ENCODE data around the gene OR4B1. TPM values are rescaled to one million over a fixed set of nuclear protein-coding genes. Genes with fewer than 3 reads are reported as not detected.

Gene OR4B1, protein sequence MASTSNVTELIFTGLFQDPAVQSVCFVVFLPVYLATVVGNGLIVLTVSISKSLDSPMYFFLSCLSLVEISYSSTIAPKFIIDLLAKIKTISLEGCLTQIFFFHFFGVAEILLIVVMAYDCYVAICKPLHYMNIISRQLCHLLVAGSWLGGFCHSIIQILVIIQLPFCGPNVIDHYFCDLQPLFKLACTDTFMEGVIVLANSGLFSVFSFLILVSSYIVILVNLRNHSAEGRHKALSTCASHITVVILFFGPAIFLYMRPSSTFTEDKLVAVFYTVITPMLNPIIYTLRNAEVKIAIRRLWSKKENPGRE
- total RNA-seq, result not detected

DNA sequence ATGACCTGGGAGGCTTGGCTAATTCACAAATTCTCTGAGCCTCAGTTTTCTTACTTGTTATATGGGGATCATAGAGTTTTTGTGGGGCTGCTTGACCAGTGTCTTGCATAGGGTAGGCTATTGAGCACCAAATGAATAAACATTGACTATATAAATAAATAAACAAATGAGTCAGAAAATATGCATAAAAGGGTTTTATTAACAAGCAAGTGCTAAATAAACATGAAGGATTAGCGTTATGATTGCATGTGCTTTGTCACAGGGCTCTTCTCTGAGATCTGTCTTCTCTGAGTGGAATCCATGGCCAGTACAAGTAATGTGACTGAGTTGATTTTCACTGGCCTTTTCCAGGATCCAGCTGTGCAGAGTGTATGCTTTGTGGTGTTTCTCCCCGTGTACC lies at the start of gene OR4B1:
Gene OR4B1 (plus strand): TSS at position 301 of the 400 bp plus-strand sequence. CDS start 0 bp downstream, at position 301.
- no peaks in the 10 kb centered on the region for H3K36me3 ChIP-seq
- TF ChIP-seq, protein P1, sequence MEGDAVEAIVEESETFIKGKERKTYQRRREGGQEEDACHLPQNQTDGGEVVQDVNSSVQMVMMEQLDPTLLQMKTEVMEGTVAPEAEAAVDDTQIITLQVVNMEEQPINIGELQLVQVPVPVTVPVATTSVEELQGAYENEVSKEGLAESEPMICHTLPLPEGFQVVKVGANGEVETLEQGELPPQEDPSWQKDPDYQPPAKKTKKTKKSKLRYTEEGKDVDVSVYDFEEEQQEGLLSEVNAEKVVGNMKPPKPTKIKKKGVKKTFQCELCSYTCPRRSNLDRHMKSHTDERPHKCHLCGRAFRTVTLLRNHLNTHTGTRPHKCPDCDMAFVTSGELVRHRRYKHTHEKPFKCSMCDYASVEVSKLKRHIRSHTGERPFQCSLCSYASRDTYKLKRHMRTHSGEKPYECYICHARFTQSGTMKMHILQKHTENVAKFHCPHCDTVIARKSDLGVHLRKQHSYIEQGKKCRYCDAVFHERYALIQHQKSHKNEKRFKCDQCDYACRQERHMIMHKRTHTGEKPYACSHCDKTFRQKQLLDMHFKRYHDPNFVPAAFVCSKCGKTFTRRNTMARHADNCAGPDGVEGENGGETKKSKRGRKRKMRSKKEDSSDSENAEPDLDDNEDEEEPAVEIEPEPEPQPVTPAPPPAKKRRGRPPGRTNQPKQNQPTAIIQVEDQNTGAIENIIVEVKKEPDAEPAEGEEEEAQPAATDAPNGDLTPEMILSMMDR (IDR thresholded peaks at IDR 0.05), result no peak
- TF ChIP-seq EP300 (IDR thresholded peaks at IDR 0.05) (no peak), POLR2AphosphoS5 (IDR thresholded peaks at IDR 0.05) (no peak), POLR2A (IDR thresholded peaks at IDR 0.05) (no peak)

DNA sequence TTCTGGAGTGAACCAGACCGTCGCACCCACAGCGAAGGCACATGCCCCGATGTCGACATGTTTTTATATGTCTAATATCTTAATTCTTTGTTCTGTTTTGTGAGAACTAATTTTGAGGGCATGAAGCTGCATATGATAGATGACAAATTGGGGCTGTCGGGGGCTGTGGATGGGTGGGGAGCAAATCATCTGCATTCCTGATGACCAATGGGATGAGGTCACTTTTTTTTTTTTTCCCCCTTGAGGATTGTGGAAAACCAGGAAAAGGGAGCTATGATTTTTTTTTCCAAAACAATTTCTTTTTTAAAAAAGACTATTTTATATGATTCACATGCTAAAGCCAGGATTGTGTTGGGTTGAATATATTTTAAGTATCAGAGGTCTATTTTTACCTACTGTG lies 49.2 kb upstream of the OR4B1 start:
- TF ChIP-seq POLR2AphosphoS5 (IDR thresholded peaks at IDR 0.05) (no peak), EP300 (IDR thresholded peaks at IDR 0.05) (no peak), POLR2A (IDR thresholded peaks at IDR 0.05) (no peak)
- TF ChIP-seq, protein P1 (IDR thresholded peaks at IDR 0.05), result no peak
- Histone ChIP-seq H3K9me3 (no peaks in the 10 kb centered on the region), H3K27ac (no peak overlapping the region), H3K27me3 (no peaks in the 10 kb centered on the region), H3K4me1 (peaks cover 9 to 24% (median 20%) of the 10 kb centered on the region in 4 donors), H3K4me3 (no peak overlapping the region), H3K36me3 (peaks cover 3 to 58% (median 30%) of the 10 kb centered on the region in 4 donors)
- ATAC-seq (ENCODE audit: low FRiP score in 2 of 2), result peak in 1 of 2 donors; percentile 67
- DNase-seq, result no peak
- WGBS, 2 donors, result 94 to 97% methylated on average over 6 of the region's 6 CpGs

More for the DNA sequence above, at the start of gene OR4B1:
- Histone ChIP-seq H3K4me1 (no peaks in the 10 kb centered on the region), H3K27me3 (no peaks in the 10 kb centered on the region), H3K27ac (no peak within 1 kb of the TSS), H3K9me3 (no peaks in the 10 kb centered on the region), H3K4me3 (no peak within 1 kb of the TSS)
- DNase-seq (no peak), ATAC-seq (ENCODE audit: low FRiP score in 2 of 2) (no peak)
- WGBS, 2 donors, result 84 to 87% methylated on average over 2 of the region's 2 CpGs

DNA sequence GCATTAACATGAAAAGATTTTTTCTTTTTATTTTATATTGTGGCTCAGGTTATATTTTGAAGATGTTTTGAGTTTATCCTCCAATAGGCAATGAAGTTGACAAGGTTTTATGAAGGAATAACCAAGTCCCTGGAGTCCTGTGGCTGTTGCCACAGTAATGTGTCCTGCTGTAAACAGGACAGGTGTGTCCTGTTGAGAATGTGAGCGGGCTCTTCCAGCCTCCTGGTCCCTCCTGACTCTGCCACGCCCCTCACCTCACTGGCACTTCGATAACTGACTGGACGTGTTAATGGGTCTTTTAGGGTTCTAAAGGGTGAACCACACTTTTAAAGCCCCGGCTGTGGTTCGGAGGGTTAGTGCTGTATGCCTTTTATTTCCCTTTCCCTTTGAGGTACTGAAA lies 47.8 kb upstream of the OR4B1 start:
- DNase-seq (no peak), ATAC-seq (ENCODE audit: low FRiP score in 2 of 2) (no peak)
- no peaks in the 10 kb centered on the region for H3K27me3 ChIP-seq
- peaks cover 1 to 46% (median 19%) of the 10 kb centered on the region in 4 donors for H3K36me3 ChIP-seq
- 81 to 93% methylated on average over 6 of the region's 6 CpGs for WGBS, 2 donors
- H3K4me3 ChIP-seq, result no peak overlapping the region
- H3K4me1 ChIP-seq, result peaks cover 9 to 24% (median 20%) of the 10 kb centered on the region in 4 donors
- TF ChIP-seq POLR2A (IDR thresholded peaks at IDR 0.05) (no peak), POLR2AphosphoS5 (IDR thresholded peaks at IDR 0.05) (no peak), EP300 (IDR thresholded peaks at IDR 0.05) (no peak)
- TF ChIP-seq, protein P1 (IDR thresholded peaks at IDR 0.05), result no peak
- H3K27ac ChIP-seq, result no peak overlapping the region
- no peaks in the 10 kb centered on the region for H3K9me3 ChIP-seq

DNA sequence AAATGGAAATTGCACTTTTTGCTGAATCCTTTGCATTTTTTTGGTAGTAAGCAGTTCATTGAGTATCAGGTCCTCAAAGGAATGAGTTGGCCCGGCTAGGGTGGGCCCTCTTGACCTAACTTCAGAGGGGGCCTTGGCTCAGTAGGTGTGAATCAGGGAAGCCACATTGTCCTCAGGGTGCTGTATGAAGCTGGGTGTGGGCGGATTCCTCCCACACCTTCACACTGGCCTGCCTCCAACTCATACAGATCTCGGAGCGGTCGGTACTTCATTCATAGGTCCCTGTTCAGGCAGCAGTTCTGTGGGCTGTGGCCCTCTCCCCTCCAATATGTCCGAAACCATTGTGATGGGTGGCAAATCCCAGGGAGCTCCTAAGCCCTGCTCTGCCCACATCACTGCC lies 47.4 kb upstream of the OR4B1 start:
- H3K4me3 ChIP-seq, result no peak overlapping the region
- peaks cover 0 to 42% (median 15%) of the 10 kb centered on the region in 4 donors for H3K36me3 ChIP-seq
- TF ChIP-seq POLR2AphosphoS5 (IDR thresholded peaks at IDR 0.05) (no peak), POLR2A (IDR thresholded peaks at IDR 0.05) (no peak), EP300 (IDR thresholded peaks at IDR 0.05) (no peak)
- TF ChIP-seq, protein P1 (IDR thresholded peaks at IDR 0.05), result no peak
- WGBS, 2 donors, result 59 to 67% methylated on average over 4 to 6 of the region's 6 CpGs
- H3K27ac ChIP-seq, result no peak overlapping the region
- peaks cover 9 to 24% (median 20%) of the 10 kb centered on the region in 4 donors for H3K4me1 ChIP-seq
- ATAC-seq (ENCODE audit: low FRiP score in 2 of 2), result no peak
- no peaks in the 10 kb centered on the region for H3K9me3 ChIP-seq
- H3K27me3 ChIP-seq, result no peaks in the 10 kb centered on the region
- no peak for DNase-seq

Measured in upper lobe of left lung (tissue), 6 donors.